Brain pericyte (primary cell): ENCODE measurements around the gene ATP9A.

Experiments used
- DNase-seq: peaks from one replicate; pipeline ENCODE4 v3.0.0-alpha.2; 2012; ENCODE audit warnings: low read depth, low spot score

The ATP9A gene

GRCh38 chr20:51628533-51629398, 139.4 kb downstream of the ATP9A start:
- no peak for DNase-seq

- DNase-seq, result no peak
Measured at GRCh38 chr20:51627586-51627985, 140.6 kb downstream of the ATP9A start.

- DNase-seq, result no peak
Measured at GRCh38 chr20:51625105-51625504, 143.1 kb downstream of the ATP9A start.

- no peak for DNase-seq
Measured at GRCh38 chr20:51624157-51624731, 143.9 kb downstream of the ATP9A start.

- DNase-seq, result no peak
Measured at GRCh38 chr20:51623255-51623654, 144.9 kb downstream of the ATP9A start.

- DNase-seq, result no peak
Measured at GRCh38 chr20:51622004-51622874, 146.0 kb downstream of the ATP9A start.

DNA sequence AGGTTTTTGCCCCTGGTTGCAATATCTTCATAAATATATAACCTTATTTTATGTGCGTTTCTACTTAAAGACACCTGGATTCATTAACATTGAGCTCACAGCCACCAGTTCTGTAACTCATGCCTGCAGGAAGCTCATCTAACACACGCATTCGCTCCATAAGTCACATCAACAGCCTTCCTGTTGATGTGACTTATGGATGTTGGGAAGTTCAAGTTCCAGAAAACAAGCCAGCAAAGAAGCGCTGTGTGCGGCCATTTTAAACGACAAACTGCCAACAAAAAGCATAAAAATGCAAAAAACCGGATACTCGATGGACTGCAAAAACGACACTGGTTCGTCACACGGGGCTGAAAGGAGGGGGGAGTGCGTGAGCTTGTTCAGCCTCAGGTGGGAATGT, 147.8 kb downstream of the ATP9A start:
- no peak for DNase-seq

- no peak for DNase-seq
Measured at GRCh38 chr20:51616060-51616459, 152.1 kb downstream of the ATP9A start.

GRCh38 chr20:51614687-51615086, 153.5 kb downstream of the ATP9A start:
- no peak for DNase-seq

DNA sequence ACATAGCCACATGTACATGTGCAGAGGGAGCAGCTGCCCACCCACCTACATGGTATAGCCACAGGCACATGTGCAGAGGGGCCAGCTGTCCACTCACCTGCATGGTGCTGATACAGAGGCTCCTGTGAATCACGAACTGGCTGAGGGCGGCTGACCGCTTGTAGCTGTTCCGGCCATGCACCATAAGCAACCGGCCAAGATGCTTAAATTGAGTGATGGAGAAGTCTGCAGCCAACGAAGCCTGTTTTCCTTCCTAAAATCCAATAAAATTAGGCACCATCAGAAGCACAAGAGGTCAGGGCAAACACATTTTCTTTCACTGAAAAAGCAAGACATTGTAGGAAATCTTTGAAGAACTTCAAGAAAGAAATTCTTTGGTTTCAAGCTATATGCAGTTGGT, 154.6 kb downstream of the ATP9A start:
- no peak for DNase-seq

GRCh38 chr20:51612896-51613295, 155.3 kb downstream of the ATP9A start:
- DNase-seq, result no peak

- no peak for DNase-seq
Measured at GRCh38 chr20:51611625-51611890, 156.6 kb downstream of the ATP9A start.

DNA sequence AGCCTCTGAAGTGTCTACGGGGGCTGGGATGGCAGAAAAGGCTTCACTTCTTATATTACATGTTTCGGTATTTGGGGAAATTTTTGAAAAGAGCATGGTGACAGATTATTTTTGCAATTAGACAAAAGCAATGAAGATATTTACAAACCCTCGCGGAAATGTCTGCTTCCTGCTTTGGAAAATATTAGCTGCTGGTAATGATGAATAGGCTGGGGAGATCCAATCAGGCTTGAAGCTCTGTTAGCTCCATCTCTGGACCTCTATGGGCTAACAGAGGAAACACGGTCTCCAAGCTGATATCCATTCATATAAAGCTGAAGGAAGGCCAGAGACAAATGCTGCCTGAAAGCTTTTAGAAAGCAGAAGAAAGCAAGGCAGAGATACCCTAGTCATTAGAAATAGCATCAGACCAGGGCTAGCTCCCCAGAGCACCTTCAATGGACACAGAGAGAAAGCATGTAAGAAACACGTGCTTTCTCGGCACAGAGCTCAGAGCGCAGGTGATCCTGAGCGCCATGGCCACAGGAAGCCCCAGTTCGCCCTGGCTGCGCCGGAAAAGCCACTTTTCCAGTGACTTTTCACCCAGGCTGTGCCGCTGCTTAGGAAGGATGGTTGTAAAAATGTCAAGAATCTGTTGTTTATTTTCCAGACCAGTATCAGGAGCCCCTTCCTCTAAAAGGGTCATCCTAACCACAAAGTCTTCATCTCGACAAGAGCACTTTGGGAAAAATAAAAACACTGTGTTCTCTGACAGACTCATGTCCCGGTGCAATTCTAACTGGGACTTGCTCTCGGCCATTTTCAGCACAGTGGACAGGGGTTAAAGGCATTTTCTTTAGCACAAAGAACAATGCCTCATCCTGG, 157.2 kb downstream of the ATP9A start:
- DNase-seq, result no peak

GRCh38 chr20:51610111-51610510, 158.1 kb downstream of the ATP9A start:
- no peak for DNase-seq

- no peak for DNase-seq
Measured at GRCh38 chr20:51609251-51609650, 158.9 kb downstream of the ATP9A start.

DNA sequence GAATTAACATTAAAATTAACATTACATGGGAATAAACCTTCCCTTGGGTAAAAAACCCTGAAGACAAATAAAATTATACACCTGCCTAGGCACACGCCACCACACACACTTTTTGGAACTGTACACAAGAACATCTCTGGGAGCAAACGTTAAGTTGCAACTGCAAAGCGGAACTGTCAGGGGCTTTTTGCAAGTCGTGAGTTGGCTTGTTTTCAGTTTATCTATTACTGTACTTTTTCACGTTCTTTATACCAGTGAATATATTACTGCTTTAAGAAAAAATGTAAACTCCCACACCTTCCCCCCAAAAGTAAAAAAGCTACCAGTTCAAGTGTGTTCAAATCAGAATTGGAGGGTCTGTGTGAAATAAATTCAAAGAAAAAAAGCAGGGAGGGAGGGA, 160.1 kb downstream of the ATP9A start:
- no peak for DNase-seq

DNA sequence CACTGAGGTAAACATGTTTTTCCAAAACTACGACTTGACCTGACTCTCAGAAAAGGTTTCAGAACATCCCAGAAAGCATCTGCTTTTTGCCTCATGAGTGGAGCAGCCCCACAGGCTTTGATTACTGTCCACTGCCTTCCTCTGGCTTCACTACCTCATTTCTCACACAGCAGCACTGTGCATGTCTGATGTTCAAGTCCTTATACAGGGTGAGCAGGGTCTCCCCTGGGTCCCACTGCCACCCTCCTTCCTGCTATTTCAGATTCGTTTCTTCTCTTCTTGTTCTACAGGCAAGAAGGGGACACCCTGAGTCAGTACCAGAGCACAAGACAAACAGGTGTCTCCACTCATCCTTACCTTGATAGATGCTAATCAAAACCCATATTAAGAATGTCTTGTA, 161.0 kb downstream of the ATP9A start:
- DNase-seq, result no peak

DNA sequence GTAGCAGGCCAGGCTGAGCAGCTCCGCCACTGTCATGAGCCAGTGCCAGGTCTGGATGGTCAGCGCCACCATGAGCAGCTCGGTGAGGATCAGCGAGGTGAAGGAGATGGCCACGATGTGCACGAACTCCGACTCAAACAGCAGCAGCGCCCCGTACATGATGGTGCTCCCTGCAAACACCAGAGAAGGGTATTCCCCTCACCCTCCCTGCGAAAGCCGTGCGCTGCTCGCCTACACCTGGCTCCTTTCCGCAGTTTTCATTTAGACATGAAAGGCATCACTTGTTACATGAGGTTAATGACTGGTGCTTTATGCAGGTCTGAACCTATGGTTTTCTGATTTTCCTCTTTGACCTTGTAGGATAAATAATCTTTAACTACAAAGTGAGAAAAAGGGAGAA, 163.3 kb downstream of the ATP9A start:
- no peak for DNase-seq

DNA sequence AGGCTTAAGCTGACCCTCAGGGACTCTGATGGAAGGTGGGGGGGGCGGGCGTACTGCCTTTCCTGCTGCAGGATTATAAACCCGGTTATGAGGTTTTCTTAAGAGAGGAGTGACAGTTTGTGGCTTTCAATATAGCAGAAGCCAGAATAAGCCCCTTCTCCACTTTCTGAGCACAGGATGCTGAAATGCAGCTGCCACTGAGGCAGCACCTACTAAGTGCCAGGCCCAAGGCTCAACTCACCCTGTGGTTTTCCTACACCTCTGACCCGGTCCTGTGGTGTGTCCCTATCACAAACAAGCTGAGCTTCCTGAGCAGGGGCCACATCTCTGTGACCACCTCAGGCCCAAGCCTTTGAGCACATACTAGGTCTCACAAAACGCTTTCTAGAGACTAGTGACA, 166.1 kb downstream of the ATP9A start:
- no peak for DNase-seq

DNA sequence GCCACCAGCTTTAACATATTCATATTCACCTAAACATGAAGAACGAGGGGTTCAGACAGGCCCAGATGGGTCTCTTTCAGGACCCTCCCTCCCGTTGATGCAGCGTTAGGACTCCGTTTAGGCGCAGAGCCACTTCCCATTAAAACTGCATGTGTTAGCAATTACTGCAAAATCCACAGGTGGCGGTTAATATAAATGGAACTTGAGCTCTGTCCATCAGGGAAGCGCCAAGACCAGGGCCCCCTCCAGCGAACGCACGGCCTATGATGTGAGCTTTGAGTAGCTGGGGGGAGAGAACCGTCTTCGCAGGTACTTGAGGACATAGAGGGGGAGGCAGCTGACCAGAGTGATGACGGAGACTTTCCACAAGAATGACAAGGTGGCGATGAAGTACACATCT, 167.2 kb downstream of the ATP9A start:
- DNase-seq, result no peak

GRCh38 chr20:51600016-51600420, 168.2 kb downstream of the ATP9A start:
- DNase-seq, result no peak

- DNase-seq, result no peak
Measured at GRCh38 chr20:51598556-51598955, 169.6 kb downstream of the ATP9A start.
